K562 (cell line): ENCODE results near the gene ZNF689.

ENCODE experiments used
- CBFA2T3 ChIP-seq: fragments of 450-650 bp; IDR thresholded peaks from 2 replicates; pipeline ENCODE4 v1.6.1; 2017
- SAP30 ChIP-seq: fragments of 200-600 bp; sonication (generic); IDR thresholded peaks from 2 replicates; pipeline ENCODE4 v1.6.1; 2012; ENCODE audit warnings: borderline replicate concordance, low read depth, mild to moderate bottlenecking, moderate library complexity, low read length, control low read depth, inconsistent platforms; ENCODE audit not compliant: insufficient read depth, poor library complexity, severe bottlenecking
- STAT5B ChIP-seq: fragments of 250-450 bp; sonication (Bioruptor Pico); IDR thresholded peaks from 2 replicates; pipeline ENCODE4 v1.8.0; 2021; ENCODE audit warnings: mild to moderate bottlenecking, inconsistent platforms
- TF ChIP-seq, protein P1 (sequence below), 3 experiments: fragments of 200-800 bp in 1 of 3; sonication (Bioruptor generic) in 1 of 3; sonication (generic) in 1 of 3; formaldehyde crosslinking in 1 of 3; IDR thresholded peaks; 2 replicates each; pipeline versions ENCODE4 v1.6.1 to v1.8.0; 2016 to 2022; ENCODE audit warnings: mild to moderate bottlenecking in 2 of 3, missing compliant biosample characterization in 2 of 3, missing genetic modification characterization in 2 of 3, missing genetic modification reagents in 1 of 3

DNA sequence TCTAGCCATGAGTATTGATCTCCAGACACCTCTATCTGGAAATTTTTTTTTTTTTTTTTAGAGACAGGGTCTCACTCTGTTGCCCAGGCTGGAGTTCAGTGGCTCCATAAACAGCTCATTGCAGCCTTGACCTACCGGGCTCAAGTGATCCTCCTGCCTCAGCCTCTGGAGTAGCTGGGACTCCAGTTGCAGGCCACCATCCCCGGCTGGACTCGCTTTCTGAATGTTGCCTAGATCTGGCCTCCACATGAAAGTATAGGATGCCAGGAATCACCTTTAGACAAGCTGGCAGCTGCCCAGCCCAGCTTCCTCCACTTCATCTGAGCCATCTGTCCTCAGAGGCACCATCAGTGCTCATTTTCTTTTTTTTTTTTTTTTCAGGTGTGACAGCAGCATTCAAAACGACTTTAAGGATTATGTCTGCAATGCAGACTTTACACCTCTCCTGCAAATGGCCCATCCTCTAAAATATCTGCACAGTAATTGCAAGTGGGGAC is 34.2 kb upstream of the ZNF689 start:
- TF ChIP-seq CBFA2T3 (no peak), SAP30 (no peak), STAT5B (CRISPR knock-in tag) (no peak)
- TF ChIP-seq, protein P1, sequence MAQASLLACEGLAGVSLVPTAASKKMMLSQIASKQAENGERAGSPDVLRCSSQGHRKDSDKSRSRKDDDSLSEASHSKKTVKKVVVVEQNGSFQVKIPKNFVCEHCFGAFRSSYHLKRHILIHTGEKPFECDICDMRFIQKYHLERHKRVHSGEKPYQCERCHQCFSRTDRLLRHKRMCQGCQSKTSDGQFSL (CRISPR knock-in tag; IDR thresholded peaks at IDR 0.05), result no peak
- TF ChIP-seq, protein P1 (tag; IDR thresholded peaks at IDR 0.05), result no peak
